Ishikawa (cell line): ENCODE measurements around the gene FMNL1.

ENCODE experiments used
- CEBPB ChIP-seq: IDR thresholded peaks from 2 replicates; pipeline ENCODE4 v1.6.1; 2012
- CREB1 ChIP-seq: IDR thresholded peaks from 2 replicates; pipeline ENCODE4 v1.6.1; 2012; ENCODE audit warnings: low read depth
- EGR1 ChIP-seq: IDR thresholded peaks from 2 replicates; pipeline ENCODE4 v1.6.1; 2012
- EP300 ChIP-seq: IDR thresholded peaks from 2 replicates; pipeline ENCODE4 v1.6.1; 2012; ENCODE audit warnings: borderline replicate concordance
- FOXM1 ChIP-seq: IDR thresholded peaks from 2 replicates; pipeline ENCODE4 v1.6.1; 2012; ENCODE audit warnings: low read depth, borderline replicate concordance
- NFIC ChIP-seq: IDR thresholded peaks from 2 replicates; pipeline ENCODE4 v1.6.1; 2012
- RAD21 ChIP-seq: IDR thresholded peaks from 2 replicates; pipeline ENCODE4 v1.6.1; 2012; ENCODE audit warnings: low read depth
- TAF1 ChIP-seq: IDR thresholded peaks from 2 replicates; pipeline ENCODE4 v1.6.1; 2012; ENCODE audit warnings: low read depth, mild to moderate bottlenecking
- YY1 ChIP-seq: IDR thresholded peaks from 2 replicates; pipeline ENCODE4 v1.6.1; 2012; ENCODE audit warnings: low read depth
- TF ChIP-seq, protein P1 (sequence below): IDR thresholded peaks from 2 replicates; pipeline ENCODE4 v1.6.1; 2012
- TF ChIP-seq, protein P2 (sequence below): IDR thresholded peaks from 2 replicates; pipeline ENCODE4 v1.6.1; 2012; ENCODE audit warnings: low read depth, mild to moderate bottlenecking
- TF ChIP-seq, protein P3 (sequence below): IDR thresholded peaks from 2 replicates; pipeline ENCODE4 v1.6.1; 2012

DNA sequence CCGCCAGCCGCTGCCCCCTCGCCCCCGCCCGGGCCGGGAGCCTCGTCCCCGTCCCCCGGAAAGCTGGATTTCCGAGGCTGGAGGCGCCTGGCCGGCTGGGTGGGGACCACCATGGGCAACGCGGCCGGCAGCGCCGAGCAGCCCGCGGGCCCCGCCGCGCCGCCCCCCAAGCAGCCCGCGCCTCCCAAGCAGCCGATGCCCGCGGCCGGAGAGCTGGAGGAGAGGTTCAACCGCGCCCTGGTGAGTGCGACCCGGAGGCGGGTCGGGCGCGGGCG, 266 bp downstream of the FMNL1 start:
- TF ChIP-seq EP300, result no peak
- TF ChIP-seq, protein P1, sequence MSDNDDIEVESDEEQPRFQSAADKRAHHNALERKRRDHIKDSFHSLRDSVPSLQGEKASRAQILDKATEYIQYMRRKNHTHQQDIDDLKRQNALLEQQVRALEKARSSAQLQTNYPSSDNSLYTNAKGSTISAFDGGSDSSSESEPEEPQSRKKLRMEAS, result no peak
- TF ChIP-seq CEBPB, result no peak
- TF ChIP-seq TAF1, result no peak
- no peak for TF ChIP-seq CREB1
- TF ChIP-seq YY1, result no peak
- no peak for TF ChIP-seq RAD21
- no peak for TF ChIP-seq NFIC
- TF ChIP-seq, protein P2, sequence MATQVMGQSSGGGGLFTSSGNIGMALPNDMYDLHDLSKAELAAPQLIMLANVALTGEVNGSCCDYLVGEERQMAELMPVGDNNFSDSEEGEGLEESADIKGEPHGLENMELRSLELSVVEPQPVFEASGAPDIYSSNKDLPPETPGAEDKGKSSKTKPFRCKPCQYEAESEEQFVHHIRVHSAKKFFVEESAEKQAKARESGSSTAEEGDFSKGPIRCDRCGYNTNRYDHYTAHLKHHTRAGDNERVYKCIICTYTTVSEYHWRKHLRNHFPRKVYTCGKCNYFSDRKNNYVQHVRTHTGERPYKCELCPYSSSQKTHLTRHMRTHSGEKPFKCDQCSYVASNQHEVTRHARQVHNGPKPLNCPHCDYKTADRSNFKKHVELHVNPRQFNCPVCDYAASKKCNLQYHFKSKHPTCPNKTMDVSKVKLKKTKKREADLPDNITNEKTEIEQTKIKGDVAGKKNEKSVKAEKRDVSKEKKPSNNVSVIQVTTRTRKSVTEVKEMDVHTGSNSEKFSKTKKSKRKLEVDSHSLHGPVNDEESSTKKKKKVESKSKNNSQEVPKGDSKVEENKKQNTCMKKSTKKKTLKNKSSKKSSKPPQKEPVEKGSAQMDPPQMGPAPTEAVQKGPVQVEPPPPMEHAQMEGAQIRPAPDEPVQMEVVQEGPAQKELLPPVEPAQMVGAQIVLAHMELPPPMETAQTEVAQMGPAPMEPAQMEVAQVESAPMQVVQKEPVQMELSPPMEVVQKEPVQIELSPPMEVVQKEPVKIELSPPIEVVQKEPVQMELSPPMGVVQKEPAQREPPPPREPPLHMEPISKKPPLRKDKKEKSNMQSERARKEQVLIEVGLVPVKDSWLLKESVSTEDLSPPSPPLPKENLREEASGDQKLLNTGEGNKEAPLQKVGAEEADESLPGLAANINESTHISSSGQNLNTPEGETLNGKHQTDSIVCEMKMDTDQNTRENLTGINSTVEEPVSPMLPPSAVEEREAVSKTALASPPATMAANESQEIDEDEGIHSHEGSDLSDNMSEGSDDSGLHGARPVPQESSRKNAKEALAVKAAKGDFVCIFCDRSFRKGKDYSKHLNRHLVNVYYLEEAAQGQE, result no peak
- TF ChIP-seq, protein P3, sequence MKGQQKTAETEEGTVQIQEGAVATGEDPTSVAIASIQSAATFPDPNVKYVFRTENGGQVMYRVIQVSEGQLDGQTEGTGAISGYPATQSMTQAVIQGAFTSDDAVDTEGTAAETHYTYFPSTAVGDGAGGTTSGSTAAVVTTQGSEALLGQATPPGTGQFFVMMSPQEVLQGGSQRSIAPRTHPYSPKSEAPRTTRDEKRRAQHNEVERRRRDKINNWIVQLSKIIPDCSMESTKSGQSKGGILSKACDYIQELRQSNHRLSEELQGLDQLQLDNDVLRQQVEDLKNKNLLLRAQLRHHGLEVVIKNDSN, result no peak
- TF ChIP-seq EGR1, result no peak
- no peak for TF ChIP-seq FOXM1
